Measurements from ENCODE around the gene PRRX2.

DNA sequence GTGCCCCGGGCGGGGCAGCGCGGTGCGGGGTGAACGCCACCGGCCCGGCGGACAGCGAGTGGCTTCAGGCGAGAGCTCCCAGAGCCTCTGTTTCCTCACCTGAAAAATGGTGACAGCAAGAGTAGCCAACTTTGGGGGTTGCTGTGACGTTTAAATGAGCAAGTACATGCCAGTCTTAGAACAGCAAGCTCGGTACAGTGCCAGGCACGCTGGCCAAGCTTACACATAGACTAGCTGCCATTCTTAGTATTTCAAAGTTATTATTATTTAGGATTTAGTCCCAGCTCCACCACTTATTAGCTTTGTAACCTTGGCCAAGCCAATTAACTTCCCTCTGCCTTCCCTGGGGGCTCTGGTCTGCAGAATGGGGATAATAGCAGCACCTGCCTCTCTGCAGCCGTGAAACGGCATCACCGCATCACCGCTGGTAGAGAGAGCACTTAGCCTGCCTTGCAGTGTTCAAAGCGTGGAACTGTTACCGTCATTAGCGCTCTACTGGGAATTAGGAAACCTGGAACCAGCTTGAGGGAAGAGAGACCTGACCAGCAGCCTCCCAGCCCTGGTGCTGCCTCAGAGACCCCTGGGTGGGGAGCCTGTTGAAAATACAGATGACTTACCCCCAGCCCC, 44.7 kb upstream of the PRRX2 start, which contains the start of gene C9orf50:
- no peak for TF ChIP-seq CTCF (conservative IDR thresholded peaks at IDR 0.05; ENCODE audit: low read depth, low read length)
- TF ChIP-seq SMC3 (IDR thresholded peaks at IDR 0.05; ENCODE audit: low read depth, low read length) = no peak
- TF ChIP-seq, protein P1, sequence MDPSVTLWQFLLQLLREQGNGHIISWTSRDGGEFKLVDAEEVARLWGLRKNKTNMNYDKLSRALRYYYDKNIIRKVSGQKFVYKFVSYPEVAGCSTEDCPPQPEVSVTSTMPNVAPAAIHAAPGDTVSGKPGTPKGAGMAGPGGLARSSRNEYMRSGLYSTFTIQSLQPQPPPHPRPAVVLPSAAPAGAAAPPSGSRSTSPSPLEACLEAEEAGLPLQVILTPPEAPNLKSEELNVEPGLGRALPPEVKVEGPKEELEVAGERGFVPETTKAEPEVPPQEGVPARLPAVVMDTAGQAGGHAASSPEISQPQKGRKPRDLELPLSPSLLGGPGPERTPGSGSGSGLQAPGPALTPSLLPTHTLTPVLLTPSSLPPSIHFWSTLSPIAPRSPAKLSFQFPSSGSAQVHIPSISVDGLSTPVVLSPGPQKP (IDR thresholded peaks at IDR 0.05; ENCODE audit: borderline replicate concordance, low read depth, low read length) = no peak
- TF ChIP-seq POLR2A (IDR thresholded peaks at IDR 0.05; ENCODE audit: low read depth, low read length) = no peak
- TF ChIP-seq RFX5 (IDR thresholded peaks at IDR 0.05; ENCODE audit: low read depth, low read length) = no peak
- no peak for TF ChIP-seq FOS (IDR thresholded peaks at IDR 0.05; ENCODE audit: low read depth, low read length)
- TF ChIP-seq NFE2L2 (IDR thresholded peaks at IDR 0.05; ENCODE audit: low read depth, low read length) = no peak
- TF ChIP-seq RCOR1 (IDR thresholded peaks at IDR 0.05; ENCODE audit: insufficient replicate concordance, low read length) = no peak
- TF ChIP-seq CEBPB (IDR thresholded peaks at IDR 0.05; ENCODE audit: low read depth, low read length) = no peak

All from IMR-90 (cell line).